ENCODE measurements around the gene TOMM70.

TOMM70 gene

GRCh38 chr3:100411091-100411982 is 10.4 kb upstream of the TOMM70 start:
- DNase-seq: no peak

GRCh38 chr3:100407977-100408532 is 7.2 kb upstream of the TOMM70 start:
- no peak for DNase-seq

- no peak for DNase-seq
Measured at GRCh38 chr3:100407164-100407563, 6.3 kb upstream of the TOMM70 start.

GRCh38 chr3:100404250-100404548 is 3.3 kb upstream of the TOMM70 start:
- DNase-seq: no peak

- peak; percentile 18 for DNase-seq
Measured at GRCh38 chr3:100403362-100404249, 2.7 kb upstream of the TOMM70 start.

GRCh38 chr3:100402891-100403290 is 2.0 kb upstream of the TOMM70 start:
- no peak for DNase-seq

- DNase-seq: peak; percentile 14
Measured at GRCh38 chr3:100402256-100402655, 1.4 kb upstream of the TOMM70 start.

GRCh38 chr3:100401674-100402041 is 769 bp upstream of the TOMM70 start:
- DNase-seq: no peak

GRCh38 chr3:100400419-100400779 is 490 bp downstream of the TOMM70 start:
- peak; percentile 16 for DNase-seq

GRCh38 chr3:100399341-100400071 is 1.4 kb downstream of the TOMM70 start:
- DNase-seq: no peak

GRCh38 chr3:100396967-100397366 is 3.9 kb downstream of the TOMM70 start:
- no peak for DNase-seq

GRCh38 chr3:100395679-100396431 is 5.0 kb downstream of the TOMM70 start:
- DNase-seq: no peak

GRCh38 chr3:100389025-100389424 is 11.9 kb downstream of the TOMM70 start:
- DNase-seq: peak; percentile 40

GRCh38 chr3:100386437-100387074 is 14.3 kb downstream of the TOMM70 start:
- DNase-seq: no peak

GRCh38 chr3:100384733-100385525 is 16.0 kb downstream of the TOMM70 start:
- DNase-seq: no peak

- DNase-seq: no peak
Measured at GRCh38 chr3:100376301-100376700, 24.6 kb downstream of the TOMM70 start.

- no peak for DNase-seq
Measured at GRCh38 chr3:100374521-100374920, 26.4 kb downstream of the TOMM70 start.

- DNase-seq: no peak
Measured at GRCh38 chr3:100370756-100371155, 30.1 kb downstream of the TOMM70 start.

- DNase-seq: no peak
Measured at GRCh38 chr3:100368441-100368840, 32.4 kb downstream of the TOMM70 start.

- no peak for DNase-seq
Measured at GRCh38 chr3:100366424-100366823, 34.5 kb downstream of the TOMM70 start.

- no peak for DNase-seq
Measured at GRCh38 chr3:100364421-100364820, 36.5 kb downstream of the TOMM70 start.

Measured in MV-4-11 (cell line).